Left forelimb (tissue), 1 donor: Measurements from ENCODE around the gene TCHH.
"Not testable (repeated sequence)": the region's sequence is repeated elsewhere in the genome, so short reads cannot be mapped to it uniquely, and the experiment has no call there.

Experiments
- DNase-seq: peaks from one replicate; pipeline ENCODE4 v3.0.0-alpha.2; 2018; ENCODE audit warnings: low spot score

Gene TCHH

GRCh38 chr1:152112101-152112884 lies 3.0 kb downstream of the TCHH start:
- DNase-seq: no peak

GRCh38 chr1:152111515-152111968 lies 3.7 kb downstream of the TCHH start:
- no peak for DNase-seq

- DNase-seq: no peak
Observed at GRCh38 chr1:152110860-152111514, 4.3 kb downstream of the TCHH start.

- DNase-seq: no peak
Observed at GRCh38 chr1:152110365-152110859, 4.8 kb downstream of the TCHH start.

- no peak for DNase-seq
Observed at GRCh38 chr1:152109998-152110294, 5.3 kb downstream of the TCHH start.

GRCh38 chr1:152109231-152109997 lies 5.8 kb downstream of the TCHH start:
- DNase-seq: no peak

GRCh38 chr1:152108882-152109222 lies 6.4 kb downstream of the TCHH start:
- DNase-seq: no peak

- DNase-seq: no peak
Observed at GRCh38 chr1:152107984-152108881, 7.0 kb downstream of the TCHH start.

GRCh38 chr1:152107031-152107983 lies 7.9 kb downstream of the TCHH start:
- no peak for DNase-seq

GRCh38 chr1:152104854-152105253 lies 10.4 kb downstream of the TCHH start:
- no peak for DNase-seq

GRCh38 chr1:152096931-152097330 lies 18.3 kb downstream of the TCHH start:
- DNase-seq: no peak

GRCh38 chr1:152089014-152089674 lies 26.1 kb downstream of the TCHH start, which contains the start of gene TCHHL1:
TCHHL1 (minus strand) TSS chr1:152089064; CDS start chr1:152088143, 921 bp downstream.
- no peak for DNase-seq

GRCh38 chr1:152086760-152087159 lies 28.5 kb downstream of the TCHH start:
- no peak for DNase-seq

- no peak for DNase-seq
Observed at GRCh38 chr1:152084853-152085252, 30.4 kb downstream of the TCHH start.

- not testable (repeated sequence) for DNase-seq
Observed at GRCh38 chr1:152081026-152081425, 34.2 kb downstream of the TCHH start.

- DNase-seq: not testable (repeated sequence)
Observed at GRCh38 chr1:152080494-152080893, 34.8 kb downstream of the TCHH start.

GRCh38 chr1:152078831-152079441 lies 36.3 kb downstream of the TCHH start:
- DNase-seq: no peak

- DNase-seq: no peak
Observed at GRCh38 chr1:152072311-152072710, 42.9 kb downstream of the TCHH start.

GRCh38 chr1:152071123-152071522 lies 44.1 kb downstream of the TCHH start:
- no peak for DNase-seq
